Endodermal cell (in vitro differentiated cells): ENCODE results near the gene SREBF2. TPM values are rescaled to one million over a fixed set of nuclear protein-coding genes. Genes with fewer than 3 reads are reported as not detected.

Experiments
- DNase-seq: peaks from one replicate; pipeline ENCODE4 v3.0.0-alpha.2; 2017
- H3K27ac ChIP-seq: 2 replicates; pipeline ENCODE4 v1.5.1; 2013; ENCODE audit warnings: mild to moderate bottlenecking, low read depth, low read length, moderate library complexity
- H3K27me3 ChIP-seq: 2 replicates; pipeline ENCODE4 v1.6.1; 2013; ENCODE audit warnings: mild to moderate bottlenecking, low read length, moderate library complexity; ENCODE audit not compliant: insufficient read depth, control insufficient read depth, poor library complexity, severe bottlenecking
- H3K36me3 ChIP-seq: 2 replicates; pipeline ENCODE4 v1.7.0; 2013; ENCODE audit warnings: mild to moderate bottlenecking, low read length, moderate library complexity; ENCODE audit not compliant: control insufficient read depth, insufficient read depth
- H3K4me1 ChIP-seq: one replicate; pipeline ENCODE4 v1.7.0; 2013; ENCODE audit warnings: low read length; ENCODE audit not compliant: control insufficient read depth, insufficient read depth
- H3K4me3 ChIP-seq: 2 replicates; pipeline ENCODE4 v1.5.1; 2013; ENCODE audit warnings: mild to moderate bottlenecking, low read length, moderate library complexity
- H3K9ac ChIP-seq: 2 replicates; pipeline ENCODE4 v1.6.1; 2013; ENCODE audit warnings: mild to moderate bottlenecking, low read length, moderate library complexity; ENCODE audit not compliant: poor library complexity, severe bottlenecking; ENCODE audit errors: extremely low read depth
- H3K9me3 ChIP-seq: 2 replicates; pipeline ENCODE4 v1.6.1; 2013; ENCODE audit warnings: mild to moderate bottlenecking, low read length, moderate library complexity; ENCODE audit not compliant: control insufficient read depth
- H3K27ac Mint-ChIP-seq: 2 replicates; pipeline ENCODE4 v1.8.0; 2020; ENCODE audit warnings: mixed read lengths
- H3K27me3 Mint-ChIP-seq: 2 replicates; pipeline ENCODE4 v1.8.0; 2021; ENCODE audit warnings: mild to moderate bottlenecking, mixed read lengths; ENCODE audit not compliant: insufficient read depth
- H3K36me3 Mint-ChIP-seq: 2 replicates; pipeline ENCODE4 v1.8.0; 2020; ENCODE audit warnings: low read depth, mixed read lengths
- H3K4me1 Mint-ChIP-seq: 2 replicates; pipeline ENCODE4 v1.8.0; 2020; ENCODE audit warnings: mixed read lengths
- H3K4me3 Mint-ChIP-seq: 2 replicates; pipeline ENCODE4 v1.8.0; 2020; ENCODE audit warnings: mild to moderate bottlenecking, moderate library complexity, mixed read lengths
- H3K9me3 Mint-ChIP-seq: 2 replicates; pipeline ENCODE4 v1.8.0; 2020; ENCODE audit warnings: mild to moderate bottlenecking, mixed read lengths
- WGBS, 2 experiments: methylation state at CpG; one replicate each; pipeline versions ENCODE4 v1.1.5 to v1.1.7; 2013; ENCODE audit warnings: missing lambda C conversion rate in 2 of 2, mixed read lengths in 1 of 2; ENCODE audit not compliant: insufficient coverage in 1 of 2, insufficient read length in 1 of 2; 5-methylcytosine and 5-hydroxymethylcytosine counted together
- total RNA-seq, 2 donors: library from RNA; stranded (reverse); fragmentation: NEBNext Ultra II Directional in 1 of 2; extraction: Animal tissue kit (Norgen Biotek cat#: 25700) in 1 of 2; gene quantifications; 2 replicates in 1 of 2; 3 replicates in 1 of 2; pipeline ENCODE4 v1.2.1, GENCODE V29; 2021
- TF ChIP-seq, protein P1 (sequence below): fragments of 200-600 bp; sonication (generic); conservative IDR thresholded peaks from 2 replicates; pipeline ENCODE4 v1.5.0; 2021; ENCODE audit warnings: antibody characterized with exemption, mild to moderate bottlenecking

Gene SREBF2
- total RNA-seq, 2 donors from 2014 or later: 125 to 135 TPM

GRCh38 chr22:41838842-41839618 is 6.1 kb downstream of the SREBF2 start:
- H3K9me3 ChIP-seq: no peaks in the 10 kb centered on the region
- 86 to 96% methylated on average over 1 of the region's 1 CpG for WGBS, 2 experiments
- Mint-ChIP-seq H3K36me3 (peaks cover 37% of the 10 kb centered on the region), H3K4me3 (no peak overlapping the region), H3K27me3 (no peaks in the 10 kb centered on the region), H3K27ac (no peak overlapping the region), H3K9me3 (no peaks in the 10 kb centered on the region), H3K4me1 (peaks cover 29% of the 10 kb centered on the region)
- no peaks in the 10 kb centered on the region for H3K27me3 ChIP-seq
- H3K36me3 ChIP-seq: peaks cover 57% of the 10 kb centered on the region
- no peak overlapping the region for H3K27ac ChIP-seq
- TF ChIP-seq, protein P1, sequence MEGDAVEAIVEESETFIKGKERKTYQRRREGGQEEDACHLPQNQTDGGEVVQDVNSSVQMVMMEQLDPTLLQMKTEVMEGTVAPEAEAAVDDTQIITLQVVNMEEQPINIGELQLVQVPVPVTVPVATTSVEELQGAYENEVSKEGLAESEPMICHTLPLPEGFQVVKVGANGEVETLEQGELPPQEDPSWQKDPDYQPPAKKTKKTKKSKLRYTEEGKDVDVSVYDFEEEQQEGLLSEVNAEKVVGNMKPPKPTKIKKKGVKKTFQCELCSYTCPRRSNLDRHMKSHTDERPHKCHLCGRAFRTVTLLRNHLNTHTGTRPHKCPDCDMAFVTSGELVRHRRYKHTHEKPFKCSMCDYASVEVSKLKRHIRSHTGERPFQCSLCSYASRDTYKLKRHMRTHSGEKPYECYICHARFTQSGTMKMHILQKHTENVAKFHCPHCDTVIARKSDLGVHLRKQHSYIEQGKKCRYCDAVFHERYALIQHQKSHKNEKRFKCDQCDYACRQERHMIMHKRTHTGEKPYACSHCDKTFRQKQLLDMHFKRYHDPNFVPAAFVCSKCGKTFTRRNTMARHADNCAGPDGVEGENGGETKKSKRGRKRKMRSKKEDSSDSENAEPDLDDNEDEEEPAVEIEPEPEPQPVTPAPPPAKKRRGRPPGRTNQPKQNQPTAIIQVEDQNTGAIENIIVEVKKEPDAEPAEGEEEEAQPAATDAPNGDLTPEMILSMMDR: no peak
- peaks cover 6% of the 10 kb centered on the region for H3K4me1 ChIP-seq
- no peak for DNase-seq
- no peak overlapping the region for H3K9ac ChIP-seq
- no peak overlapping the region for H3K4me3 ChIP-seq

DNA sequence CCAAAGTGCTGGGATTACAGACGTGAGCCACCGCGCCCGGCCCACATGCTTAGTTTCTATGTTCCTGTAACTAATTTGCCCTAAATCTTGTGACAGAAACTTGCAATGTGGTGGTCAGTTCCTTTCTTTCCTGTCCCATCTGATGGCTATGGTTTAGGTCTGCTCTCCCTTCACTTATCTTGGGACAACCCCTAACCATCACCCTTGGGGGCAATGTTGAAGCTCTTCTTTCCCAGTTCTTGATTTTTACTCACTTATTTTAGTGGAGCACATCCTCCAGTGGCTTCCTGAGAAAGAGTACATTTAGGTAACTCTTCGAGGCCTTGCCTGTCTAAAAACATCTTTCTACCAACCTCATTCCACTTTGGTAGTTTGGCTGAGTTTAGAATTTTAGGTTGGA is 7.3 kb downstream of the SREBF2 start:
- no peak overlapping the region for H3K4me3 Mint-ChIP-seq
- Histone ChIP-seq H3K9me3 (no peaks in the 10 kb centered on the region), H3K4me1 (peaks cover 12% of the 10 kb centered on the region), H3K9ac (no peak overlapping the region), H3K27ac (no peak overlapping the region), H3K27me3 (no peaks in the 10 kb centered on the region), H3K36me3 (peaks cover 57% of the 10 kb centered on the region), H3K4me3 (no peak overlapping the region)
- TF ChIP-seq, protein P1: no peak
- no peak overlapping the region for H3K27ac Mint-ChIP-seq
- H3K27me3 Mint-ChIP-seq: no peaks in the 10 kb centered on the region
- no peaks in the 10 kb centered on the region for H3K9me3 Mint-ChIP-seq
- H3K36me3 Mint-ChIP-seq: peaks cover 34% of the 10 kb centered on the region
- 92 to 95% methylated on average over 4 to 5 of the region's 5 CpGs for WGBS, 2 experiments
- DNase-seq: no peak
- H3K4me1 Mint-ChIP-seq: peaks cover 33% of the 10 kb centered on the region

DNA sequence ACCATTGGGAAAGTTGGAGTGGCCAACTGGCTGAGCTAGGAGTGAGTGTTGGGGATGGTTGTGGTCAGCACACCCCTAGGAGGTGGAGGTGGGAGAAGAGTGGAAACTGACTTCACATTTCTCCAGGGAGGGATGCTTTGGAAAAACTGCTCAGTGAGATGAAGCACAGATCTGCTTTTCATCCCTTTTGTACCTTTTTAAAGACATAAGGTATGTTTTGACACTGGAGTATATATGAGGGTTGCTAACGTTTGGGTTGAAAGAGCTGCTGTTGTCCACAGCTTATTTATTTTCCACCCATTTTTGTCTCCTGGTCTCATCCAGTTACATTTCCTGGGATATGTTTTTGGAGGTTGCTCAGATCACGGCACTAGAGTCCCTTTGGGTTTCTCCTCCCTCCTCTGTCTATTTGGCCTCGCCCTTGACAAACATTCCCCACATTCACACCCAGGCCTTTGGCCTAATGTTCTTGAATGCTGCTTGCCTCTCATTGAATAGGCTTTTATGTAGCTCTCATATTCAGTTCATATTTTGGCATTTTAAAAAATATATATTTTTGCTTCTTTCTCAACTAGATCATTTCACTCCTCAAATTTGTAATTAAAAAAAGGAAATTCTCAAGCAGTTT is 8.3 kb downstream of the SREBF2 start:
- Histone ChIP-seq H3K9me3 (no peaks in the 10 kb centered on the region), H3K27me3 (no peaks in the 10 kb centered on the region), H3K9ac (no peak overlapping the region), H3K4me1 (peaks cover 15% of the 10 kb centered on the region), H3K4me3 (no peak overlapping the region), H3K36me3 (peaks cover 50% of the 10 kb centered on the region), H3K27ac (no peak overlapping the region)
- no peak for DNase-seq
- TF ChIP-seq, protein P1: no peak
- no peaks in the 10 kb centered on the region for H3K27me3 Mint-ChIP-seq
- no peaks in the 10 kb centered on the region for H3K9me3 Mint-ChIP-seq
- H3K27ac Mint-ChIP-seq: peak overlapping the region; percentile 48
- 89 to 100% methylated on average over 1 to 3 of the region's 3 CpGs for WGBS, 2 experiments
- H3K4me1 Mint-ChIP-seq: peaks cover 43% of the 10 kb centered on the region
- H3K36me3 Mint-ChIP-seq: peaks cover 29% of the 10 kb centered on the region
- H3K4me3 Mint-ChIP-seq: no peak overlapping the region
